ENCODE data around the gene EXOC6B.
"Not testable (repeated sequence)": the region's sequence is repeated elsewhere in the genome, so short reads cannot be mapped to it uniquely, and the experiment has no call there.

GRCh38 chr2:72535586-72535985 lies 290.2 kb downstream of the EXOC6B start:
- TF ChIP-seq CTCF, POLR2A (IDR thresholded peaks at IDR 0.05): not testable (repeated sequence)
